ENCODE data around the gene TXNDC8. TPM values are rescaled to one million over a fixed set of nuclear protein-coding genes. Genes with fewer than 3 reads are reported as not detected.

Gene TXNDC8
- total and polyA plus RNA-seq, 2 experiments from 2014 or later: not detected

DNA sequence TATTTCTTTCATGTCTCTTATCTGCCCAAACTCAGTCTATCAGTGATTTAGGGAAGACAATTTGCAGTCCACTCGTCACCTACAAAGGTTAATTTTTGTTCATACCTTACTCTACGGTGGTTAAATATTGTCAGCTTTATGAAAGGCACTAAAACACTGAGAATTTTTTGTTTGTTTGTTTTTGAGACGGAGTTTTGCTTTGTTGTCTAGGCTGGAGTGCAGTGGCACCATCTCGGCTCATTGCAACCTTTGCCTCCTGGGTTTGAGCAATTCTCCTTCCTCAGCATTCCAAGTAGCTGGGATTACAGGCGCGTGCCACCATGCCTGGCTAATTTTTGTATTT is 55.0 kb downstream of the TXNDC8 start:
- no peak for TF ChIP-seq EZH2 (IDR thresholded peaks at IDR 0.05; ENCODE audit: borderline replicate concordance)
- TF ChIP-seq, protein P1, sequence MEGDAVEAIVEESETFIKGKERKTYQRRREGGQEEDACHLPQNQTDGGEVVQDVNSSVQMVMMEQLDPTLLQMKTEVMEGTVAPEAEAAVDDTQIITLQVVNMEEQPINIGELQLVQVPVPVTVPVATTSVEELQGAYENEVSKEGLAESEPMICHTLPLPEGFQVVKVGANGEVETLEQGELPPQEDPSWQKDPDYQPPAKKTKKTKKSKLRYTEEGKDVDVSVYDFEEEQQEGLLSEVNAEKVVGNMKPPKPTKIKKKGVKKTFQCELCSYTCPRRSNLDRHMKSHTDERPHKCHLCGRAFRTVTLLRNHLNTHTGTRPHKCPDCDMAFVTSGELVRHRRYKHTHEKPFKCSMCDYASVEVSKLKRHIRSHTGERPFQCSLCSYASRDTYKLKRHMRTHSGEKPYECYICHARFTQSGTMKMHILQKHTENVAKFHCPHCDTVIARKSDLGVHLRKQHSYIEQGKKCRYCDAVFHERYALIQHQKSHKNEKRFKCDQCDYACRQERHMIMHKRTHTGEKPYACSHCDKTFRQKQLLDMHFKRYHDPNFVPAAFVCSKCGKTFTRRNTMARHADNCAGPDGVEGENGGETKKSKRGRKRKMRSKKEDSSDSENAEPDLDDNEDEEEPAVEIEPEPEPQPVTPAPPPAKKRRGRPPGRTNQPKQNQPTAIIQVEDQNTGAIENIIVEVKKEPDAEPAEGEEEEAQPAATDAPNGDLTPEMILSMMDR (IDR thresholded peaks at IDR 0.05; ENCODE audit: poor library complexity): no peak
- TF ChIP-seq EZH2phosphoT487 (IDR thresholded peaks at IDR 0.05; ENCODE audit: low read depth, severe bottlenecking, unreplicated experiment): no peak
- WGBS (ENCODE audit: low lambda C conversion rate, missing lambda C conversion rate): 66% methylated on average over 6 of the region's 6 CpGs
- H4K20me1 ChIP-seq (ENCODE audit: insufficient read depth, poor library complexity, severe bottlenecking): no peaks in the 10 kb centered on the region
- no peaks in the 10 kb centered on the region for H3K27me3 ChIP-seq
- no peaks in the 10 kb centered on the region for H3K9me2 ChIP-seq (replicated peaks; ENCODE audit: insufficient read depth)
- H3K4me3 ChIP-seq: no peak overlapping the region
- peaks cover 11% of the 10 kb centered on the region for H3K4me1 ChIP-seq (ENCODE audit: insufficient read depth)
- H3K4me2 ChIP-seq: peak overlapping the region; percentile 58
- H3K79me2 ChIP-seq: no peaks in the 10 kb centered on the region
- H3K36me3 ChIP-seq (replicated peaks; ENCODE audit: insufficient read depth, low read depth): no peaks in the 10 kb centered on the region
- no peak for DNase-seq (ENCODE audit: low spot score)
- no peak overlapping the region for H2AFZ ChIP-seq
- no peaks in the 10 kb centered on the region for H3K9me3 ChIP-seq (ENCODE audit: low read depth)
- peak overlapping the region; percentile 84 for H3K27ac ChIP-seq

DNA sequence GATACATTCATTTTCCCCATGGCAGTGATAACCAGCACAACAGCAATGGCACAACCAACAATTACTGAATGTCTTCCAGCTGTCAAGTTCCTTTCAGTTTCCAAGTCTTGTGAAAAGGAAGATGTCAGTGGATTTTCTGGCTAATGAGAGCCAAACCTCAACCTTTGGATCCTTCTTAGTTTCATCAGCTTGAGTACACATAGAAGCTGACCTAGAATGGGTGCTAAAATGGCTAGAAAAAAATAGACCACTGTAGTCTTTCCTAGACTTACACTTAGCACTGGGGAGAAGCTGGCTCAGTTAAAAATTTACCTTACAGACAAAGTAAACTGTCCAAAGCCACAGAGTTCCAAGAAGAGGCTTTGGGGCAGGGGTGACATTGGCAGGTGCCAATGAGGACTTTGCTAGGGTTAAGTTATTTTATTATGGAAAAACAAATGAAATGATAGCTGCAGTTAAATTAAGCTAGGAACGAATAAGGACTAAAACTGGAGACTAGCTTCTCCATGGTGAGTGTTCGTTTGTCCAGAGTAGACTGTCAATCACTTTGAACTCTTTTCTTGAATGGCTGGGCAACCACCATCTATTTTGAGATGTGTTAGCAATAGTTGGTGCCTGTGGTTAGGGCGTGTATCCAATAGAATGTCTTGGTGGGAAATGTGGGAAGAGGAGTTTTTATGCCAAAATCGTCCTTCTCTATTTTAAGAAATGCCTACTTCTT is 55.5 kb downstream of the TXNDC8 start:
- Histone ChIP-seq H3K4me1 (ENCODE audit: insufficient read depth) (peaks cover 11% of the 10 kb centered on the region), H2AFZ (no peak overlapping the region), H3K27me3 (no peaks in the 10 kb centered on the region), H3K4me3 (no peak overlapping the region), H4K20me1 (ENCODE audit: insufficient read depth, poor library complexity, severe bottlenecking) (no peaks in the 10 kb centered on the region), H3K36me3 (replicated peaks; ENCODE audit: insufficient read depth, low read depth) (no peaks in the 10 kb centered on the region), H3K9me3 (ENCODE audit: low read depth) (no peaks in the 10 kb centered on the region), H3K79me2 (no peaks in the 10 kb centered on the region), H3K9me2 (replicated peaks; ENCODE audit: insufficient read depth) (no peaks in the 10 kb centered on the region), H3K4me2 (peak overlapping the region; percentile 58), H3K27ac (peak overlapping the region; percentile 84)
- 74% methylated on average over 4 of the region's 4 CpGs for whole genome bisulfite sequencing (ENCODE audit: low lambda C conversion rate, missing lambda C conversion rate)
- TF ChIP-seq, protein P1 (IDR thresholded peaks at IDR 0.05; ENCODE audit: poor library complexity): no peak
- TF ChIP-seq EZH2phosphoT487 (IDR thresholded peaks at IDR 0.05; ENCODE audit: low read depth, severe bottlenecking, unreplicated experiment): no peak
- no peak for TF ChIP-seq EZH2 (IDR thresholded peaks at IDR 0.05; ENCODE audit: borderline replicate concordance)
- DNase-seq (ENCODE audit: low spot score): peak; percentile 19

DNA sequence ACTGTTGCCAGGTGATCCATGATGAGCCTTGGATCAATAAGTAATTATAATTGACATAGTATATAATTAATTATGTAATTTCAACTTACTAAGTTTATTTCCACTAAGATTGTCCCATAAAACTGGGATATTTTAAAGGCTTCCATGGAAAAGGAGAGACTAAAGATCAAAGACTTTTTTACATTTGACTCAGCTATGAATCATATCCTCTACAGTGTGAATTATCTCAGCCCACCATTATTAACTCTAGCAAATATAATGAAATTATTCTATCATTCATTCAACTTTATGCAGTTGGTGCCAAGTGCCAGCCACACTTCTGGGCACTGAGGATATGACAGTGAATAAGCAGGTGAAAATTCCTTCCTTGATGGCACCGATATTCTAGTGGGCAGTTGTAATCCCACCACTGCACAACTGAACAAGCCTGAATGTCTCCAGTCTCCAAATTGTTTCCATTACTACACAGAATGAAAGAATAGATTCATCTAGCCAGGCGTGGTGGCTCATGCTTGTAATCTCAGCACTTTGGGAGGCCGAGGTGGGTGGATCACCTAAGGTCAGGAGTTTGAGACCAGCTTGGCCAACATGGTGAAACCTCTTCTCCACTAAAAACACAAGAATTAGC is 59.5 kb downstream of the TXNDC8 start:
- Histone ChIP-seq H3K79me2 (no peaks in the 10 kb centered on the region), H4K20me1 (ENCODE audit: insufficient read depth, poor library complexity, severe bottlenecking) (no peaks in the 10 kb centered on the region), H3K4me1 (ENCODE audit: insufficient read depth) (peaks cover 7% of the 10 kb centered on the region), H3K36me3 (replicated peaks; ENCODE audit: insufficient read depth, low read depth) (no peaks in the 10 kb centered on the region), H3K9me2 (replicated peaks; ENCODE audit: insufficient read depth) (no peaks in the 10 kb centered on the region), H3K27me3 (no peaks in the 10 kb centered on the region), H3K4me2 (no peak overlapping the region), H2AFZ (no peak overlapping the region), H3K4me3 (no peak overlapping the region), H3K9me3 (ENCODE audit: low read depth) (no peaks in the 10 kb centered on the region), H3K27ac (no peak overlapping the region)
- WGBS (ENCODE audit: low lambda C conversion rate, missing lambda C conversion rate): 87% methylated on average over 3 of the region's 3 CpGs
- TF ChIP-seq EZH2 (IDR thresholded peaks at IDR 0.05; ENCODE audit: borderline replicate concordance): no peak
- no peak for TF ChIP-seq EZH2phosphoT487 (IDR thresholded peaks at IDR 0.05; ENCODE audit: low read depth, severe bottlenecking, unreplicated experiment)
- TF ChIP-seq, protein P1 (IDR thresholded peaks at IDR 0.05; ENCODE audit: poor library complexity): no peak
- DNase-seq (ENCODE audit: low spot score): no peak
